HTERT RPE-1 (cell line): ENCODE data around the gene COL18A1.
"Not testable (repeated sequence)": the region's sequence is repeated elsewhere in the genome, so short reads cannot be mapped to it uniquely, and the experiment has no call there.

Experiments
- in situ Hi-C: fragments of 300-500 bp; cut with MboI; formaldehyde crosslinking; loops from 4 replicates; pipeline ENCODE4 v1.14.3; 2020; ENCODE audit warnings: low sequenced_read_pairs

The COL18A1 gene

GRCh38 chr21:45440736-45441350, 35.9 kb downstream of the COL18A1 start:
- in situ Hi-C loops = no loop called here

- in situ Hi-C loops = no loop called here
Measured at GRCh38 chr21:45441431-45442255, 36.7 kb downstream of the COL18A1 start.

- in situ Hi-C loops = no loop called here
Measured at GRCh38 chr21:45442276-45442675, 37.3 kb downstream of the COL18A1 start.

GRCh38 chr21:45442686-45443594, 38.0 kb downstream of the COL18A1 start:
- in situ Hi-C loops = not testable (repeated sequence)

- in situ Hi-C loops = no loop called here
Measured at GRCh38 chr21:45443595-45444181, 38.7 kb downstream of the COL18A1 start.

GRCh38 chr21:45444385-45444784, 39.4 kb downstream of the COL18A1 start:
- in situ Hi-C loops = no loop called here

- in situ Hi-C loops = no loop called here
Measured at GRCh38 chr21:45445369-45445768, 40.4 kb downstream of the COL18A1 start.

GRCh38 chr21:45447821-45448220, 42.9 kb downstream of the COL18A1 start:
- in situ Hi-C loops = no loop called here

- in situ Hi-C loops = no loop called here
Measured at GRCh38 chr21:45448283-45448809, 43.4 kb downstream of the COL18A1 start.

GRCh38 chr21:45448810-45449657, 44.1 kb downstream of the COL18A1 start:
- in situ Hi-C loops = no loop called here

- in situ Hi-C loops = no loop called here
Measured at GRCh38 chr21:45449658-45450422, 44.9 kb downstream of the COL18A1 start.

GRCh38 chr21:45450423-45451090, 45.6 kb downstream of the COL18A1 start:
- in situ Hi-C loops = no loop called here

- in situ Hi-C loops = no loop called here
Measured at GRCh38 chr21:45451091-45451740, 46.3 kb downstream of the COL18A1 start.

GRCh38 chr21:45451771-45452182, 46.8 kb downstream of the COL18A1 start:
- in situ Hi-C loops = no loop called here

GRCh38 chr21:45452696-45453307, 47.8 kb downstream of the COL18A1 start:
- in situ Hi-C loops = no loop called here

- in situ Hi-C loops = no loop called here
Measured at GRCh38 chr21:45453308-45453950, 48.5 kb downstream of the COL18A1 start.
